GM19324 (cell line): ENCODE data around the gene RIBC2.
"Not testable (repeated sequence)": the region's sequence is repeated elsewhere in the genome, so short reads cannot be mapped to it uniquely, and the experiment has no call there.

Experiments
- ATAC-seq: cut with Tn5 transposase; IDR thresholded peaks from one replicate; pipeline ENCODE4 v1.9.1; 2021; ENCODE audit warnings: mild to moderate bottlenecking, moderate library complexity; ENCODE audit not compliant: unreplicated experiment, low FRiP score

RIBC2 gene

GRCh38 chr22:45424241-45424731 lies 10.8 kb downstream of the RIBC2 start:
- no peak for ATAC-seq

GRCh38 chr22:45425101-45425500 lies 11.6 kb downstream of the RIBC2 start:
- no peak for ATAC-seq

GRCh38 chr22:45425531-45426265 lies 12.2 kb downstream of the RIBC2 start:
- no peak for ATAC-seq

- no peak for ATAC-seq
Measured at GRCh38 chr22:45426387-45426786, 12.9 kb downstream of the RIBC2 start.

DNA sequence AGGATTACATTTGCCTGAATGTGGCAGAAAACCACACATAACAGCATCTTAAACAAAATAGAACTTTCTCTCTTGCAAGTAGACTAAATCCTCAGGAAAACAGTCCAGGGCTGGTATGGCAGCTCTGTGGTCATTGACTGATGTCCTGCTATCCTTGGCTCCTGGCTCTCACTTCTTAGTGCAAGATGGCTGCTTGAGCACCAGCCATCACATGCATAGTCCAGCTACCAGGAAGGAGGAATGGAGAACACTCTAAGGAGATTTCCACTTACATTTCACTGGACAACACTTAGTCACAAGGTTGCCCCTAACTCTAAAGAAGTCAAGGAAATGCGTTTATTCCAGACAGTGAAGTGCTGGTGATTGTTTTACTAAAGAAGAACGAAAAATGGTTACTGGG lies 13.6 kb downstream of the RIBC2 start:
- no peak for ATAC-seq

GRCh38 chr22:45428391-45429385 lies 15.2 kb downstream of the RIBC2 start:
- no peak for ATAC-seq

- ATAC-seq: no peak
Measured at GRCh38 chr22:45429424-45429823, 15.9 kb downstream of the RIBC2 start.

- no peak for ATAC-seq
Measured at GRCh38 chr22:45429981-45430775, 16.7 kb downstream of the RIBC2 start.

GRCh38 chr22:45430871-45431270 lies 17.4 kb downstream of the RIBC2 start:
- ATAC-seq: no peak

DNA sequence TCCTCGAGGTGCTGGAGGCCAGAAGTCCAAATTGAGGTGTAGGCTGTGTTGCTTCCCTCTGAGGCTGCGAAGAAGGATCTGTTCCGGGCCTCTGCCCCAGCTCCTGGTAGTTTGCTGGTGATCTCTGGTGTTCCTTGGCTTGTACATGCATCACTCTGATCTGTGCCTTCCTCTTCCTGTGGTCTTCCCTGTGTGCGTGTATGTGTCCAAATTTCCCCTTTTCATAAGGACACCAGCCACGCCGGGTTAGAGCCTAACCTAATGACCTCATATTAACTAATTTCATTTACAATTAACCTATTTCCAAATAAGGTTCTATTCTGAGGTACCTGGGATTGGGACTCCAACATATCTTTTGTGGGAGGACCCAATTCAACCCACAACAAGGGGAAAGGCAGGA lies 21.5 kb downstream of the RIBC2 start:
- ATAC-seq: no peak

DNA sequence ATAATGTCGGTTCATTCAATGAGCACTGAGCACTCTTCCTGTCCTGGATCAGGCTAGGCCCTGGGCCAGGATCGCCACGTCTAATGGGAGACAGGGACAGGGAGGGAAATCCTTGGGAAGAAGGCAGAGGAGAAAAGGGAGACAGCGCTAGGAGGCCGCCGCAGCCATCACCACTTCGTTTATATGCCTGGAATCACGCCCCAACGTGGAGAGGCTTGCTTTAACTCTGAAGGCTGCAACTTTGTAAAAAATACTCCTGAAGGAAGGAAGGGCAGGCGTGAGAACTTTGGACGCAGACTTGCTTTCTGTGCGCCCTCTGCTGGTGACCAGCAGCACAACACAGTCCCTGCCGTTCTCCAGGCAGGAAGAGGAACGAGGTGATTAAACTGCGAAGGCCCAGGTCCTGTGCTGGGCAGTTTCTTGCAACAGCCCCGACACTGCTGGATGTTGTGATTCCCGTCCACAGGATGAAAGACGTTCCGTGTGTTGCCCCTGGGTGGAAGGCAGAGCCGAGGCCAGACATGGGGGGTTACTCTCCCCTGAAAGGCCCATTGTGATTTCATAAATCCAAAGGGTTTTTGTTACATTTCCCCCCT lies 22.1 kb downstream of the RIBC2 start:
- peak; percentile 49 for ATAC-seq

DNA sequence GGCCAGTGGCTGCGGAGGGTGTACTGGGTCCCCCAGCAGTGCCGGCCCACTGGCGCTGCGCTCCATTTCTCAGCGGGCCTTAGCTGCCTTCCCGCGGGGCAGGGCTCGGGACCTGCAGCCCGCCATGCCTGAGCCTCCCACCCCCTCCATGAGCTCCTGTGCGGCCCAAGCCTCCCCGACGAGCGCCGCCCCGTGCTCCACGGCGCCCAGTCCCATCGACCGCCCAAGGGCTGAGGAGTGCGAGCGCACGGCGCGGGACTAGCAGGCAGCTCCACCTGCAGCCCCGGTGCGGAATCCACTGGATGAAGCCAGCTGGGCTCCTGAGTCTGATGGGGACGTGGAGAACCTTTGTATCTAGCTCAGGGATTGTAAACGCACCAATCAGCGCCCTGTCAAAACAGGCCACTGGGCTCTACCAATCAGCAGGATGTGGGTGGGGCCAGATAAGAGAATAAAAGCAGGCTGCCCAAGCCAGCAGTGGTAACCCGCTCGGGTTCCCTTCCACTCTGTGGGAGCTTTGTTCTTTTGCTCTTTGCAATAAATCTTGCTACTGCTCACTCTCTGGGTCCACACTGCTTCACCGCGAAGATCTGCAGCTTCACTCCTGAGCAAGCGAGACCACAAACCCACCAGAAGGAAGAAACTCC lies 23.5 kb downstream of the RIBC2 start:
- ATAC-seq: not testable (repeated sequence)

DNA sequence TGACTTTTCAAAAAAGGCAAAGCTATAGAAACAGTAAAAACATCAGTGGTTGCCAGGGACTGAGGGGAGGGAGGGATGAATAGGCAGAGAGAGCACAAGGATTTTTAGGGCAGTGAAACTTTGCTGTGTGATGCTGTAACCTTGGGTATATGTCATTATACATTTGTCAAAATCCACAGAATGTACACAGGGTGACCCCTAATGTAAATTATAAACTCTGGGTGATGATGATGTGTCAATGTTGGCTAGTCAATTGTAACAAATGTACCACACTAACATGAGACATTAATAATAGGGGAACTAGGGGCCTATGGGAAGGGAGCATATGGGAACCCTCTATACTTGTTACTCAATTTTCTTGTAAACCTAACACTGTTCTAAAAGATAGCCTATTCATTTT lies 24.8 kb downstream of the RIBC2 start:
- no peak for ATAC-seq

GRCh38 chr22:45440688-45441087 lies 27.2 kb downstream of the RIBC2 start:
- not testable (repeated sequence) for ATAC-seq

DNA sequence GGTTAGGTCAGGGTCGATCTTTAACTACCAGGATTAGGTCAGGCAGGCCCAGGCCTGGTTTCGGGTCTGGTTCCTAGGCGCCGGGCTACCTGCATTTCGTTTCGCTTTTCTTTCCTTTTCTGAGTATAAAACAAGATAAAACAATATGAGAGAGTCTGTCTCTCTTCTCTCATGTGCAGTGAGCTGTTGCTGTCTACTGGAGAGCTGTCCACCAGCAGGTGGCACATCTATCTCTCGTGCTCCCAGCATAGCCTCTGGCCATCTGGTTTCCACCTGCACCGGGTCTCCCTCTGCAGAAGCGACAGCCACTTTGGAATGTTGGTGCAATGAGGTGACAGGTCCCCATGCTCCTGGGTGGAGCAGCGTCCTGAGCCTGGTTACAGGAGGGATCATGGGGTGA lies 27.6 kb downstream of the RIBC2 start:
- ATAC-seq: no peak

GRCh38 chr22:45442116-45442515 lies 28.6 kb downstream of the RIBC2 start:
- ATAC-seq: no peak

DNA sequence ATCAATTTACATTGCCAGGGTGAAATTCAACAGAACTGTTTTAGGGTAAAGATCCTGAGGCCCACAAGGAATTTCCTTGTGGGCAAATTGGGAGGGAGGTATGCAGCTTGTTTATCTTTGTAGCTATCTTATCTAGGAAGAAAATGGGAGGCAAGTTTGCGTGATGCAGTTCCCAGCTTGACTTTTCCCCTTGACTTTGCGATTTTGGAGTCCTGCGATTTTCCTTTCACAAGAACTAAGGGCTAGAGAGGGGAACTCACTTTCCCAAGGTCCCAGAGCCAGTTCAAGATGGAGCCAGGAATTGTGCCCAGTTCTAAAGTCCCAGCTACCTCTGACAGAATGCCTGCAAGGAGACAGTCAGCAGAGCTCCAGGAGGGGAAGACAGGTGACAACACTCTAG lies 30.7 kb downstream of the RIBC2 start:
- no peak for ATAC-seq

- no peak for ATAC-seq
Measured at GRCh38 chr22:45445031-45445710, 31.7 kb downstream of the RIBC2 start.

- ATAC-seq: no peak
Measured at GRCh38 chr22:45446216-45446615, 32.7 kb downstream of the RIBC2 start.
